Neuronal stem cell (in vitro differentiated cells): ENCODE data around the gene OMA1.

ENCODE experiments used
- DNase-seq: peaks from one replicate; pipeline ENCODE4 v3.0.0-alpha.2; 2013; ENCODE audit warnings: low spot score
- H2AFZ ChIP-seq: one replicate; pipeline ENCODE4 v1.6.1; 2013; ENCODE audit warnings: mild to moderate bottlenecking, low read length, inconsistent platforms
- H2AK5ac ChIP-seq: 2 replicates; pipeline ENCODE4 v1.6.1; 2013; ENCODE audit warnings: low read depth, mild to moderate bottlenecking, inconsistent platforms, low read length, moderate library complexity, mixed read lengths
- H2BK120ac ChIP-seq: 2 replicates; pipeline ENCODE4 v1.6.1; 2013; ENCODE audit warnings: low read depth, mild to moderate bottlenecking, inconsistent platforms, low read length, moderate library complexity, mixed read lengths
- H2BK12ac ChIP-seq: one replicate; pipeline ENCODE4 v1.6.1; 2013; ENCODE audit warnings: low read length, inconsistent platforms
- H2BK15ac ChIP-seq: 2 replicates; pipeline ENCODE4 v1.6.1; 2013; ENCODE audit warnings: mild to moderate bottlenecking, low read length, inconsistent platforms, mixed read lengths
- H2BK5ac ChIP-seq: one replicate; pipeline ENCODE4 v1.6.1; 2013; ENCODE audit warnings: inconsistent platforms, mild to moderate bottlenecking, low read length, moderate library complexity
- H3K14ac ChIP-seq: one replicate; pipeline ENCODE4 v1.6.1; 2013; ENCODE audit warnings: low read length, inconsistent platforms
- H3K18ac ChIP-seq: 2 replicates; pipeline ENCODE4 v1.6.1; 2013; ENCODE audit warnings: low read length, inconsistent platforms
- H3K23ac ChIP-seq: 2 replicates; pipeline ENCODE4 v1.6.1; 2013; ENCODE audit warnings: low read depth, mild to moderate bottlenecking, mixed read lengths, low read length, inconsistent platforms; ENCODE audit not compliant: poor library complexity
- H3K27ac ChIP-seq: replicated peaks from 3 replicates; pipeline ENCODE4 v1.5.1; 2013; ENCODE audit warnings: low read length, inconsistent platforms
- H3K27me3 ChIP-seq, 3 experiments: 2 replicates each; pipeline ENCODE4 v1.6.1; 2013; ENCODE audit warnings: low read length in 3 of 3, mild to moderate bottlenecking in 2 of 3, inconsistent platforms in 1 of 3, low read depth in 1 of 3, mixed read lengths in 1 of 3, moderate library complexity in 1 of 3; ENCODE audit not compliant: control insufficient read depth in 3 of 3, insufficient read depth in 3 of 3
- H3K36me3 ChIP-seq, 2 donors: replicated peaks in 1 of 2; 2 replicates each; pipeline ENCODE4 v1.6.1; 2013; ENCODE audit warnings: low read length in 2 of 2; ENCODE audit not compliant: control insufficient read depth in 2 of 2, insufficient read depth in 2 of 2
- H3K4ac ChIP-seq: 2 replicates; pipeline ENCODE4 v1.6.1; 2013; ENCODE audit warnings: inconsistent platforms, mild to moderate bottlenecking, low read length, moderate library complexity
- H3K4me1 ChIP-seq, 2 donors: 1 replicate in 1 of 2; 2 replicates in 1 of 2; pipeline ENCODE4 v1.6.1; 2013; ENCODE audit warnings: low read length in 2 of 2, low read depth in 1 of 2; ENCODE audit not compliant: control insufficient read depth in 2 of 2, insufficient read depth in 1 of 2
- H3K4me2 ChIP-seq: one replicate; pipeline ENCODE4 v1.6.1; 2013; ENCODE audit warnings: mild to moderate bottlenecking, low read length, inconsistent platforms; ENCODE audit not compliant: insufficient read depth, poor library complexity, severe bottlenecking
- H3K4me3 ChIP-seq, 2 donors: 2 replicates each; pipeline ENCODE4 v1.5.1; 2013; ENCODE audit warnings: low read length in 2 of 2, mild to moderate bottlenecking in 2 of 2, inconsistent platforms in 1 of 2, moderate library complexity in 1 of 2
- H3K79me1 ChIP-seq: one replicate; pipeline ENCODE4 v1.6.1; 2013; ENCODE audit warnings: low read depth, mild to moderate bottlenecking, inconsistent platforms, low read length, moderate library complexity
- H3K9ac ChIP-seq: one replicate; pipeline ENCODE4 v1.6.1; 2013; ENCODE audit warnings: mild to moderate bottlenecking, low read depth, low read length, inconsistent platforms; ENCODE audit not compliant: poor library complexity
- H3K9me3 ChIP-seq, 2 donors: replicated peaks in 1 of 2; 2 replicates each; pipeline versions ENCODE3 to v1.6.1; 2013; ENCODE audit warnings: low read length in 2 of 2, mild to moderate bottlenecking in 2 of 2, inconsistent platforms in 1 of 2, low read depth in 1 of 2, mixed read lengths in 1 of 2, moderate library complexity in 1 of 2; ENCODE audit not compliant: control insufficient read depth in 2 of 2, insufficient read depth in 1 of 2
- H4K8ac ChIP-seq: one replicate; pipeline ENCODE4 v1.6.1; 2013; ENCODE audit warnings: low read depth, mild to moderate bottlenecking, inconsistent platforms, low read length, moderate library complexity
- H4K91ac ChIP-seq: one replicate; pipeline ENCODE4 v1.6.1; 2013; ENCODE audit warnings: low read length, low read depth, mild to moderate bottlenecking, inconsistent platforms; ENCODE audit not compliant: poor library complexity
- WGBS, 2 donors: extraction: QIAGEN DNeasy Blood & Tissue Kit; methylation state at CpG; one replicate each; pipeline ENCODE4 v1.1.7; 2013; ENCODE audit warnings: missing lambda C conversion rate in 2 of 2, mixed read lengths in 1 of 2; ENCODE audit not compliant: insufficient read length in 2 of 2, insufficient replicate concordance in 1 of 2; ENCODE audit errors: extremely low coverage in 2 of 2; 5-methylcytosine and 5-hydroxymethylcytosine counted together

OMA1 gene

GRCh38 chr1:58441699-58442098 lies 104.8 kb downstream of the OMA1 start:
- Histone ChIP-seq H3K27ac (no peak overlapping the region), H3K14ac (no peak overlapping the region), H3K4me2 (no peak overlapping the region), H2BK5ac (no peak overlapping the region), H3K9me3 (no peaks in the 10 kb centered on the region), H3K79me1 (no peaks in the 10 kb centered on the region), H2BK15ac (no peak overlapping the region), H3K4me3 (no peak overlapping the region), H2BK12ac (no peak overlapping the region), H3K18ac (no peak overlapping the region), H4K91ac (no peak overlapping the region), H3K4me1 (peaks cover 0 to 7% of the 10 kb centered on the region in 2 donors), H4K8ac (no peak overlapping the region), H3K23ac (no peak overlapping the region), H2AFZ (no peak overlapping the region), H2BK120ac (no peak overlapping the region), H2AK5ac (no peak overlapping the region), H3K9ac (no peak overlapping the region), H3K27me3 (no peaks in the 10 kb centered on the region), H3K36me3 (no peaks in the 10 kb centered on the region), H3K4ac (no peak overlapping the region)
- DNase-seq = no peak
- WGBS, 2 donors = no CpG with 5 or more reads among the region's 10 CpGs

DNA sequence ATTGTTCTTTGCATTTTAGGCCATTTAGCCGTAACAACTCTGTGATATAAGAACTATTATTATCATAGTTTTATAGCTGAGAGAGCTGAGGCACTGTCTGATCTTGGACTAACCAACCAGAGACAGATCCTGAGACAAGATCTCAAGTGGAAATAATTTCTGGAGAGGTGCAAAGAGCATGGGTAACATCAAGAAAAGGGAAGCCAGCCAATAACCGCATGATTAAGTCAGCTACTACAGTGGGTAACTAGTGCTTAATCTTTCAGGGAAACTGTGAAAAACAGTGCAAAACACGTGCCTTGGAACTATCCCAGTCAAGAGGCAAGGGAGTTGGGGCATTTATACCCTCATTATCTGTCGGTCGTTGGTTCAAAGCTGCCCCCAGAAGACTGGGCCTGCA lies 105.8 kb downstream of the OMA1 start:
- no peak overlapping the region for H2AFZ ChIP-seq
- no peak overlapping the region for H3K23ac ChIP-seq
- no peak overlapping the region for H3K9ac ChIP-seq
- H3K36me3 ChIP-seq = no peaks in the 10 kb centered on the region
- H2BK15ac ChIP-seq = no peak overlapping the region
- H3K14ac ChIP-seq = no peak overlapping the region
- H3K79me1 ChIP-seq = no peaks in the 10 kb centered on the region
- H3K9me3 ChIP-seq = no peaks in the 10 kb centered on the region
- no CpG with 5 or more reads among the region's 5 CpGs for WGBS, 2 donors
- H3K4ac ChIP-seq = no peak overlapping the region
- DNase-seq = no peak
- H2BK12ac ChIP-seq = no peak overlapping the region
- no peak overlapping the region for H3K4me3 ChIP-seq
- no peak overlapping the region for H4K91ac ChIP-seq
- H3K27ac ChIP-seq = no peak overlapping the region
- no peak overlapping the region for H2AK5ac ChIP-seq
- H3K4me1 ChIP-seq = peaks cover 0 to 7% of the 10 kb centered on the region in 2 donors
- no peak overlapping the region for H2BK120ac ChIP-seq
- no peak overlapping the region for H4K8ac ChIP-seq
- no peaks in the 10 kb centered on the region for H3K27me3 ChIP-seq
- H3K4me2 ChIP-seq = no peak overlapping the region
- no peak overlapping the region for H2BK5ac ChIP-seq
- peak overlapping the region; percentile 62 for H3K18ac ChIP-seq

DNA sequence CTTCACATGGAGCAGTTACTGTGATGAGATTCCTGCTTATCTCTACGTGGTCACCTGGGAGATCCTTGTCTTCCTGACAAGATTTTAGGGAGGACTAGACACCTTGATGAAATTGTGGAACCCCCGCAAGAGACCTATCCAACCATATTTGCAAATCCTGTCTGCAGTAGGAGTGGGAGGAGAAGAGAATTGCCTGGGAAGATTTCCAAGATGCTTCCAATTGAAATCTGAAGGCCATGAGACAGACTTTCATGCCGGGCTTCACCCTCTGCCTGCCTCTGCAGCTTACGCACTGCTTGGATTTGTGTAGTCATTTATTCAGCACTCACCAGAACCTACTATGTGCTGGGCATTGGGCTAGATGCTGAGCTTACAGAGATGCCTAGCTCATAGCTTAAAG lies 106.6 kb downstream of the OMA1 start:
- WGBS, 2 donors = no CpG with 5 or more reads among the region's 4 CpGs
- H3K36me3 ChIP-seq = no peaks in the 10 kb centered on the region
- H3K4me1 ChIP-seq = peaks cover 0 to 7% of the 10 kb centered on the region in 2 donors
- no peaks in the 10 kb centered on the region for H3K9me3 ChIP-seq
- no peak overlapping the region for H3K18ac ChIP-seq
- H2BK12ac ChIP-seq = no peak overlapping the region
- no peak for DNase-seq
- H2AK5ac ChIP-seq = no peak overlapping the region
- no peaks in the 10 kb centered on the region for H3K79me1 ChIP-seq
- H2BK15ac ChIP-seq = no peak overlapping the region
- H3K4me2 ChIP-seq = no peak overlapping the region
- H3K27me3 ChIP-seq = no peaks in the 10 kb centered on the region
- no peak overlapping the region for H3K27ac ChIP-seq
- no peak overlapping the region for H4K8ac ChIP-seq
- H3K23ac ChIP-seq = no peak overlapping the region
- no peak overlapping the region for H3K4ac ChIP-seq
- no peak overlapping the region for H3K9ac ChIP-seq
- H2AFZ ChIP-seq = no peak overlapping the region
- H3K4me3 ChIP-seq = no peak overlapping the region
- no peak overlapping the region for H2BK5ac ChIP-seq
- H3K14ac ChIP-seq = no peak overlapping the region
- H2BK120ac ChIP-seq = no peak overlapping the region
- no peak overlapping the region for H4K91ac ChIP-seq

GRCh38 chr1:58438468-58438867 lies 108.1 kb downstream of the OMA1 start:
- H2BK120ac ChIP-seq = no peak overlapping the region

More at GRCh38 chr1:58438468-58438867, 108.1 kb downstream of the OMA1 start:
- Histone ChIP-seq H4K8ac (no peak overlapping the region), H2AK5ac (no peak overlapping the region), H4K91ac (no peak overlapping the region), H2BK5ac (no peak overlapping the region), H3K27ac (no peak overlapping the region), H2BK15ac (peak overlapping the region; percentile 64), H3K36me3 (no peaks in the 10 kb centered on the region), H3K14ac (no peak overlapping the region), H3K4me1 (peaks cover under 1 to 7% of the 10 kb centered on the region in 2 donors), H3K23ac (no peak overlapping the region), H2BK12ac (no peak overlapping the region), H3K27me3 (no peaks in the 10 kb centered on the region), H3K4me2 (no peak overlapping the region), H3K4ac (no peak overlapping the region), H3K9me3 (no peaks in the 10 kb centered on the region), H3K9ac (no peak overlapping the region), H2AFZ (no peak overlapping the region), H3K4me3 (no peak overlapping the region), H3K79me1 (no peaks in the 10 kb centered on the region), H3K18ac (peak overlapping the region; percentile 36)
- WGBS, 2 donors = no CpG with 5 or more reads among the region's 6 CpGs
- no peak for DNase-seq
